Transverse colon (tissue), 4 donors: ENCODE data around the gene SNX8. TPM values are rescaled to one million over a fixed set of nuclear protein-coding genes. Genes with fewer than 3 reads are reported as not detected.

Experiments
- DNase-seq: peaks from one replicate; pipeline ENCODE4 v3.0.0-alpha.2; 2019
- H3K27ac ChIP-seq, 4 donors: fragments of 200-600 bp; sonication (generic); 2 replicates each; pipeline ENCODE4 v1.5.1; 2016 to 2018; ENCODE audit warnings: inconsistent platforms in 4 of 4
- H3K27me3 ChIP-seq: fragments of 200-600 bp; sonication (generic); 2 replicates; pipeline ENCODE4 v1.5.1; 2017; ENCODE audit warnings: inconsistent platforms
- H3K36me3 ChIP-seq, 4 donors: fragments of 200-600 bp; sonication (generic); 2 replicates each; pipeline ENCODE4 v1.5.1; 2017 to 2019; ENCODE audit warnings: inconsistent platforms in 4 of 4
- H3K4me1 ChIP-seq, 4 donors: fragments of 200-600 bp; sonication (generic); 2 replicates each; pipeline ENCODE4 v1.5.1; 2017 to 2020; ENCODE audit warnings: inconsistent platforms in 4 of 4
- H3K4me3 ChIP-seq, 4 donors: fragments of 200-600 bp; sonication (generic); 1 replicate in 1 of 4; 2 replicates in 3 of 4; pipeline versions ENCODE4 v1.5.1 to v1.6.1; 2017 to 2019; ENCODE audit warnings: inconsistent platforms in 4 of 4
- H3K9me3 ChIP-seq, 2 donors: fragments of 200-600 bp; sonication (generic); 2 replicates each; pipeline ENCODE4 v1.5.1; 2017 to 2019; ENCODE audit warnings: inconsistent platforms in 2 of 2
- EP300 ChIP-seq: sonication (generic); formaldehyde crosslinking; IDR thresholded peaks from one replicate; pipeline ENCODE4 v1.6.1; 2017; ENCODE audit warnings: antibody characterized with exemption, low read depth
- POLR2A ChIP-seq: fragments of 450-650 bp; IDR thresholded peaks from one replicate; pipeline ENCODE4 v1.6.1; 2016; ENCODE audit warnings: antibody characterized with exemption, mild to moderate bottlenecking, moderate library complexity
- POLR2AphosphoS5 ChIP-seq, 3 donors: sonication (generic); formaldehyde crosslinking; IDR thresholded peaks; one replicate each; pipeline ENCODE4 v1.6.1; 2016; ENCODE audit warnings: antibody characterized with exemption in 3 of 3
- WGBS, 2 donors: methylation state at CpG; one replicate each; pipeline ENCODE4 v1.1.5; 2018; ENCODE audit warnings: low coverage in 1 of 2; 5-methylcytosine and 5-hydroxymethylcytosine counted together
- in situ Hi-C, 4 donors: fragments of 200-750 bp; cut with MboI; loops; one replicate each; pipeline versions ENCODE4 v1.15.0 to v1.15.1; 2017; ENCODE audit warnings: low sequenced_read_pairs in 3 of 4, low pct_ligation_motif_present in 1 of 4, low pct_unique_long_range_greater_than_20kb in 1 of 4
- intact Hi-C: fragments of 100-400 bp; cut with DNase I; formaldehyde crosslinking; loops from one replicate; pipeline ENCODE4 v1.15.1; 2023; ENCODE audit warnings: low total_unique reads
- total RNA-seq, 4 donors: library from RNA; depleted of rRNA; stranded (reverse); fragments of >200 nt; gene quantifications; one replicate each; pipeline ENCODE4 v1.1.0, GENCODE V29; 2016
- TF ChIP-seq, protein P1 (sequence below), 5 experiments: fragments of 200-600 bp in 3 of 5; fragments of 450-650 bp in 2 of 5; sonication (generic) in 3 of 5; IDR thresholded peaks; 1 replicate in 2 of 5; 2 replicates in 3 of 5; pipeline ENCODE4 v1.5.1; 2016 to 2017; ENCODE audit warnings: antibody characterized with exemption in 5 of 5, inconsistent platforms in 3 of 5, mild to moderate bottlenecking in 2 of 5, moderate library complexity in 1 of 5

SNX8 gene
- total RNA-seq, 4 donors from 2014 or later = 3.8 to 27.3 (median 9.2) TPM

DNA sequence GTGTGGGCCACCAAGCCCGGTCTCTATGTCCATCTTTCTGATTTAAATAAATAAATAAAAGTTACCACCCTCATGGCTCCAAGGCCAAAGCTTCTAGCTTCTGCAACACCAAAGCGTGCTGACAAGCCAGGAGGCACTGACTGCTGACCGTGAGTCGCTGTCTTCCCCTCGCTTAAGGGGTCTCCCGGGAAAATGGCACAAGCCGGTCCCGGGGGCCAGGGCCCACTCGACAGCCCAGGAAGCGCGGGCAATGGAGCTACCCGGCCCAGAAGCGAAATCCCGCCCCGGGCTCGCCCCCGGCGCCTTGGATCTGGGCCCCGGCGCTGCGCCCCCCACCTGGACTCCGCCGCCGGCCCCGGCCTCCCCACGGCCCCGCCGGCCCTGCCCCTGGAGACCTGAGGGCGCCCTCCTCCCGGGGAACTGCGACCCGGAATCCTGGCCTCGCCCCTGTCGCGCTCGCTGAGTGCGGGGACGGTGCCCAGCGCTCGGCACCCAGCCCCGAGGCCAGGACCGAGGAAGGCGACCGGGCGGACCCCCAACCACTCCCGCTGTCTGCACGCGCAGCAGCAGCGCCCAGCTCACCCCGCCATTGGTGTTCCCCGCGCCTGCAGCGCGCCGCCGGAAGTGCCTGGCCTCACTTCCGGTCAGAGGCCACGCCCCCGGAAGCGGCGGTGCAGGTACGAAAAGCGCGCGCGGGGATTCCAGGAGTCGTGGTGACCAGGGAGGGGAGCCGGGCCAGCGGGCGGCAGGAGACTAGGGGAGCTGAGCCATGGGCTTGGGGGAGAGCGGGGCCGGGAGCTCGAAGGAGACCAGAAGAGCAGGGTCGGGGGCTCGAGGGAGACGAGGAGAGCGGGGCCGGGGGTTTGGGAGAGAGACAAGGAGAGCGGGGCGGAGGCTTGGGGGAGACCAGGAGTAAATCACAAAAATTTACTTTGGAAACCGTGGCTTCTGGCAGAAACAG lies 72.4 kb downstream of the SNX8 start, which contains the start of the genes MRM2 and NUDT1:
Gene MRM2 (minus strand): TSS at position 626 of the 961 bp plus-strand sequence. CDS start 36 bp downstream, at position 590.
Gene NUDT1 (plus strand): TSS at position 647 of the 961 bp plus-strand sequence. CDS start 2,349 bp downstream, outside the sequence.
- Histone ChIP-seq H3K36me3 (peaks cover 0 to 9% (median 4%) of the 10 kb centered on the region in 4 donors), H3K4me3 (peak within 1 kb of the TSS; percentile 50 to 100 (median 92)), H3K9me3 (no peaks in the 10 kb centered on the region), H3K4me1 (peaks cover 17 to 28% (median 22%) of the 10 kb centered on the region in 4 donors), H3K27ac (peak within 1 kb of the TSS; percentile 75 to 85 (median 82)), H3K27me3 (no peaks in the 10 kb centered on the region)
- 1% methylated on average over 47 of the region's 81 CpGs; no CpG with 5 or more reads in 1 of the 2 donors for WGBS, 2 donors
- in situ Hi-C loops (loop anchor here in 3 of 4 donors (10.0 to 25.0 kb wide), 2 partner anchors 103 to 120 kb away; partner anchors contain the start of gene EIF3B (in 2 of the 3)), intact Hi-C loops (loop anchor here (10.0 kb wide), 1 partner anchor 113 kb away; the partner anchor contains the start of gene EIF3B)
- peak; percentile 87 for DNase-seq
- TF ChIP-seq, protein P1, sequence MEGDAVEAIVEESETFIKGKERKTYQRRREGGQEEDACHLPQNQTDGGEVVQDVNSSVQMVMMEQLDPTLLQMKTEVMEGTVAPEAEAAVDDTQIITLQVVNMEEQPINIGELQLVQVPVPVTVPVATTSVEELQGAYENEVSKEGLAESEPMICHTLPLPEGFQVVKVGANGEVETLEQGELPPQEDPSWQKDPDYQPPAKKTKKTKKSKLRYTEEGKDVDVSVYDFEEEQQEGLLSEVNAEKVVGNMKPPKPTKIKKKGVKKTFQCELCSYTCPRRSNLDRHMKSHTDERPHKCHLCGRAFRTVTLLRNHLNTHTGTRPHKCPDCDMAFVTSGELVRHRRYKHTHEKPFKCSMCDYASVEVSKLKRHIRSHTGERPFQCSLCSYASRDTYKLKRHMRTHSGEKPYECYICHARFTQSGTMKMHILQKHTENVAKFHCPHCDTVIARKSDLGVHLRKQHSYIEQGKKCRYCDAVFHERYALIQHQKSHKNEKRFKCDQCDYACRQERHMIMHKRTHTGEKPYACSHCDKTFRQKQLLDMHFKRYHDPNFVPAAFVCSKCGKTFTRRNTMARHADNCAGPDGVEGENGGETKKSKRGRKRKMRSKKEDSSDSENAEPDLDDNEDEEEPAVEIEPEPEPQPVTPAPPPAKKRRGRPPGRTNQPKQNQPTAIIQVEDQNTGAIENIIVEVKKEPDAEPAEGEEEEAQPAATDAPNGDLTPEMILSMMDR (IDR thresholded peaks at IDR 0.05) = no peak
- TF ChIP-seq POLR2A = peak; percentile 66
- TF ChIP-seq POLR2AphosphoS5 (IDR thresholded peaks at IDR 0.05) = peak; percentile 72 to 88 (median 78)
- TF ChIP-seq EP300 = no peak

DNA sequence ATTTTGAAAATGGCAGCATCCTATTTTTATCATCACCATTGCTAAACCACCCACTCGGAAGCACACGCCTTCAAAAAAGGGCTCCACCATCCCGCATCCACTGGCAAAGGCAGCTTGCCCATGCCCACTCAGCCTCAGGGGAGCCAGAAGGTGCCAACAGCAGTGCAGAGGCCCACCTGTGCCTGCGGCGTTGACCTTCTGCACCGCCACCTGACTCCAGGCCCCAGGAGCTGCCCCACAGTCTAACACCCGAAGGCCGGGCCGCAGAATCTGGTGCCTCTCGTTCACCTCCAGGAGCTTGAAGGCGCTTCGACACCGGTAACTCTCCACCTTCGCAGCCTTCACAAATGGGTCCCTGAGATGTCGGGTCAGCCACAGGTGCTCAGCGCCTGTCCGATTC lies 75.0 kb downstream of the SNX8 start:
- Histone ChIP-seq H3K4me1 (peaks cover 17 to 28% (median 22%) of the 10 kb centered on the region in 4 donors), H3K36me3 (peaks cover 0 to 19% (median 8%) of the 10 kb centered on the region in 4 donors), H3K27me3 (no peaks in the 10 kb centered on the region)

DNA sequence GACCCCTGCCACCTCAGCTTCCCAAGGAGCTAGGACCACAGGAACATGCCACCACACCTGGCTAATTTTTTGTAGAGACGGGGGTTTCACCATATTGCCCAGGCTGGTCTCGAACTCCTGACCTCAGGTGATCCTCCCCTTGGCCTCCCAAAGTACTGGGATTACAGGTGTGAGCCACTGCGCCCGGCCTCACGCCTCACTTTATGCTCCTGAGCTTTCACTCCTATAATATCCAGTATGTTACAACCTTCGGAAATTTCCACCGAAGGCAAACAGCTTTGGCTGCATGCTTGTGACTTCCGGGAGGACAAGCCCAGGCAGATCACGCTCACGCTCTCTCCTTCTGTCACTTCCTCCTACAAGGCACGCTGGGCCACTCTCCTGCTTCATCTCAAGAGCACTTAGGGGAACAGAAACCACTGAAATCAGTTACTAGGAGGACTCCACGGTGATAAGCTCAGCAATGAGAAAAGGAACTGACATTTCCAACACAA lies 77.1 kb downstream of the SNX8 start:
- H3K4me1 ChIP-seq = peaks cover 9 to 20% (median 16%) of the 10 kb centered on the region in 4 donors
- 60 to 67% methylated on average over 1 to 12 of the region's 12 CpGs for WGBS, 2 donors
- H3K4me3 ChIP-seq = no peak overlapping the region
- no peaks in the 10 kb centered on the region for H3K9me3 ChIP-seq
- in situ Hi-C loops = loop anchor here in 2 of 4 donors (25.0 kb wide), 1 partner anchor 125 kb away; the partner anchor contains the start of gene EIF3B (in 2 of the 2)
- no peaks in the 10 kb centered on the region for H3K27me3 ChIP-seq
- H3K36me3 ChIP-seq = peaks cover 0 to 20% (median 8%) of the 10 kb centered on the region in 4 donors
- peak overlapping the region; percentile 30 to 69 (median 52) for H3K27ac ChIP-seq
- DNase-seq = peak; percentile 63
- intact Hi-C loops = no loop called here
- TF ChIP-seq POLR2AphosphoS5 (IDR thresholded peaks at IDR 0.05) (peak in 1 of 3 donors; percentile 11), EP300 (no peak)

More for the DNA sequence above, 75.0 kb downstream of the SNX8 start:
- no peak for DNase-seq
- intact Hi-C loops = no loop called here
- H3K9me3 ChIP-seq = no peaks in the 10 kb centered on the region
- no peak overlapping the region for H3K4me3 ChIP-seq
- TF ChIP-seq POLR2A (no peak), POLR2AphosphoS5 (IDR thresholded peaks at IDR 0.05) (no peak), EP300 (no peak)
- TF ChIP-seq, protein P1 (IDR thresholded peaks at IDR 0.05) = no peak
- in situ Hi-C loops = loop anchor here in 2 of 4 donors (25.0 kb wide), 1 partner anchor 123 kb away; the partner anchor contains the start of gene EIF3B (in 2 of the 2)
- WGBS, 2 donors = 99 to 100% methylated on average over 2 to 17 of the region's 17 CpGs
- H3K27ac ChIP-seq = no peak overlapping the region

GRCh38 chr7:2233926-2234325 lies 80.3 kb downstream of the SNX8 start:
- TF ChIP-seq, protein P1 (IDR thresholded peaks at IDR 0.05) = no peak
- TF ChIP-seq POLR2A (no peak), EP300 (no peak), POLR2AphosphoS5 (IDR thresholded peaks at IDR 0.05) (no peak)
- peaks cover 10 to 21% (median 20%) of the 10 kb centered on the region in 4 donors for H3K4me1 ChIP-seq
- no peaks in the 10 kb centered on the region for H3K9me3 ChIP-seq
- in situ Hi-C loops = loop anchor here in 2 of 4 donors (25.0 kb wide), 1 partner anchor 128 kb away; the partner anchor contains the start of gene EIF3B (in 2 of the 2)
- 87 to 100% methylated on average over 3 of the region's 3 CpGs for WGBS, 2 donors
- no peak for DNase-seq
- peak overlapping the region in 1 of 4 donors; percentile 85 for H3K27ac ChIP-seq
- H3K27me3 ChIP-seq = no peaks in the 10 kb centered on the region
- peaks cover 0 to 20% (median 8%) of the 10 kb centered on the region in 4 donors for H3K36me3 ChIP-seq
- intact Hi-C loops = no loop called here
- H3K4me3 ChIP-seq = no peak overlapping the region
